T-helper 1 cell (primary cell): ENCODE results near the gene KIF5A.

ENCODE experiments used
- DNase-seq, 5 donors: peaks; one replicate each; pipeline ENCODE4 v3.0.0-alpha.2; 2012 to 2020

Gene KIF5A

DNA sequence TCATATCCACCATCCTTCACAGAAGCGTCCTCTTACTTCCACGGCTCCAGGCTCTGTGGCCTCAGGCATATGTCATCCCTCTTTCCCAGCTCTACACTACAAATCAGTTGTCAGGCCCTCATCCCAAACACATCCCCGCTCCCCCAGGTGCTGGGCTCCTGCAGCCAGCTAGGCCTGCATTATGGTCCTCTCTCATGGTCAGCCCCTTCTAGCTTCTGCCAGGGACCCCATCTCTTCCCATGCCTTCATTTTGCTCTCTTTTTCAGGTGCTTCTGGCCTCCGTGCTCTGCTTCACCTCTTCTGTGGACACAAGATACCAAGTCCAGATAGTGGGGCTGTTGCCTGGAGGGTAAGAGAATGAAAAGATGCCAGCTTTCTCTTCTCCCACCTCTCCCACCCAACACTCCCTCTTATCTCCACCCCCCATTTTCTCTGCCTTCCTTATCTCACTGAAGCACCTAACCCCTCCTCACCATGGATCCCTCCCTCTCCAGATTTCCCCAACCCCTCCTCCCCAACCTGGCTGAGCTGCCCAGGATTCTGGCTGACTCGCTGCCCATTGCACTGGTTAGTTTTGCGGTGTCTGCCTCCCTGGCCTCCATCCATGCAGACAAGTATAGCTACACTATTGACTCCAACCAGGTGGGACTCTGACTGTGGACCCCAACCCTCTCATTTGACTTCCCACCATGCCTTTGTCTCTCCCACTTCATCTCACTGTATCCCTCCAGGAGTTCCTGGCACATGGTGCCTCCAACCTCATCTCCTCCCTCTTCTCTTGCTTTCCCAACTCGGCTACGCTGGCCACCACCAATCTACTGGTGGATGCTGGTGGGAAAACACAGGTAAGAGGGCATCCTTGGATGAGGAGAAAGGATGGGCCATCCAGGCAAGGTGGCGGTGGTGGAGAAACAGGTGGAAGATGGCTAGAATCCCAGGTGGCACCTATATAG is 72.7 kb downstream of the KIF5A start:
- DNase-seq = no peak

DNA sequence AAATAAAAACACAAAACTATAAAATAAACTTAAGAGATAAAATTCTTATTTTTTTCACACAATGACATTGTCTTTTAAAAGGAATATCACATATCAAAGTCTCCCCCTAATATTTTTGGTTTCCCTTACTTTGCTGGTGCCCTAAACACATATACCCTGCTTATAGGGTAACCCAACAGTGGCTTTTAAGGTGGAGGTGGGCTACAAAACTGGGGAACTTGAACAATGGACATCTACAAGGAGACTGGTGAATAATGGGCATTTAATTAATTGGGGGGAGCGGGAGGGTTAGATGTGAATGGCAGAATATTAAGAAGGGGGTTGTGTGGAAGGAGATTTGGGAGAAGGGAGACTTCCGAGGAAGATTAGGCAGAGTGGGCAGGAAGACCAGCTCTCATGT is 73.5 kb downstream of the KIF5A start:
- no peak for DNase-seq

DNA sequence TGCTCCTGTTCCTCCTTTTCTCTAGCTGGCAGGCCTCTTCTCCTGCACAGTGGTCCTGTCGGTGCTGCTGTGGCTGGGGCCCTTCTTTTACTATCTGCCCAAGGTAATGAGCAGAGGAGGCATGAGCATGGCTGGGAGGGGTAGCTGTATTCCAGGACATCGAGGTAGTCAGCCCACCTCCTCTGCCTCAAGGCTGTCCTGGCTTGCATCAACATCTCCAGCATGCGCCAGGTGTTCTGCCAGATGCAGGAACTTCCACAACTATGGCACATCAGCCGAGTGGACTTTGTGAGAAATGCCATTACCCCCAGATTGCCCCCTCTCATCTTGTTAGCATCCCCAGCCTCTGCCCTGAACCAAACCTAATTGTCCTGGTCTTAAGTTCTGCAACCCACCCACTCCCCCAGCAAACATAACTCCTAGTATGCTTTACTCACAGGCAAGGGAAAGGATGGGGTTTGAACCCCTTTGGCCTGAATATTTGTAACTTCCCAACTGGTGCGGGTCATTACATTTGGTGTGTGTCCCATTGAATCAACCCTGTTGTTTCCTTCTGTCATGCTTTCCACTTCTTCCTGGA is 74.1 kb downstream of the KIF5A start:
- no peak for DNase-seq

DNA sequence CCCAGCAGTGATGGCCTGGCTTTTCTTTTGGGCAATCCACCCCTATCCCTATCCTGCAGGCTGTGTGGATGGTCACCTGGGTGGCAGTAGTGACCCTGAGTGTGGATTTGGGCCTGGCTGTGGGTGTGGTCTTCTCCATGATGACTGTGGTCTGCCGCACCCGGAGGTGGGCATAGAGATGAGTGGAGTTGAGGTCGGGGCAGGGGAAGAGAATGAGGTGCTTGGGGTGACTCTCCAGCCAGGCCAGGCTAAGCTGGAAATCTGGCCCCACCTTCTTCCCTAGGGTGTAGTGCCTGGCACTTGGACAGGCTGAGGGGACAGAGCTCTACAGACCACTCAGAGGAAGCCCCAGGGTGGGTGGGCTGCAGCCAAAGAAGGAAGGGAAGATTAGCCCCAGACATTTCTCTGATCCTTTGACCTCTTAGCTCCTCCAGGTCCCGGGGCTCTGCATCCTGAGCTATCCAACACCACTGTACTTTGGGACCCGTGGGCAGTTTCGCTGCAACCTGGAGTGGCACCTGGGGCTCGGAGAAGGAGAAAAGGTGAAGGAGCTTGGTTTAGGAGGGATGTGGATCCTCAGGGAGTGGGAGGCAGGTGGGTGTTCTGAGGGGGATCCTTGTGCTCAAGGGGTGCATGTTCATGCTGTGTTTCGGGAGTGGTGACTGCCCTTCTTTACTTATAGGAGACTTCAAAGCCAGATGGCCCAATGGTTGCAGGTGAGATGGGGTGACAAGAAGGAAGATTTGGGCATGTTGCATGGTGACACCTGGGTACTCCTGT is 74.8 kb downstream of the KIF5A start:
- no peak for DNase-seq

DNA sequence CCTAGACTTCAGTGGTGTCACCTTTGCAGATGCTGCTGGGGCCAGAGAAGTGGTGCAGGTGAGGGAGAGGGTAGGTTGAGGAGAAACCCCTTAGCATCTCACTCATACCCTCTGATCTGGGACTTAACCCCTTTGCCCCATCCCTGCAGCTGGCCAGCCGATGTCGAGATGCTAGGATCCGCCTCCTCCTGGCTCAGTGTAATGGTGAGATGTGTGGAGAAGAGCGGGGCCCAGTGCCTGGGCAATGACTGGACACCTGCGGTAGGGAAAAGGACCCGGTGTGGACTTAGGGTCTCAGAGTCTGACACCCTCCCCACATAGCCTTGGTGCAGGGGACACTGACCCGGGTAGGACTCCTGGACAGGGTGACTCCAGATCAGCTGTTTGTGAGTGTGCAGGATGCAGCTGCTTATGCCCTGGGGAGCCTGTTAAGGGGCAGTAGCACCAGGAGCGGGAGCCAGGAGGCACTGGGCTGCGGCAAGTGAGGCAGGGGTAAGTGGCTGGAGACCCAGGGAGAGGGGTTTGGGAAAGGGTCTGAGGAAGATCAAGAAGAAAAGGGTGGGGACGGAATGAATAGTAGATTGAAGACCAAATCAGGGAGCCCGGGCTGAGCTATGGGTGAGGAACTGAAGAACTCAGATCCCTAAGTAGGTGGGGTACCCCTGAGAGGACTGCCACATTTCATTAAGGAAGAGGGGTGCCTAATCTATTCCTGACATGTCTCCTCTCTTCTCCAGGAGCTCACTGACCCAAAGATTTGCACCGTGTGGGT is 75.6 kb downstream of the KIF5A start:
- DNase-seq = no peak

DNA sequence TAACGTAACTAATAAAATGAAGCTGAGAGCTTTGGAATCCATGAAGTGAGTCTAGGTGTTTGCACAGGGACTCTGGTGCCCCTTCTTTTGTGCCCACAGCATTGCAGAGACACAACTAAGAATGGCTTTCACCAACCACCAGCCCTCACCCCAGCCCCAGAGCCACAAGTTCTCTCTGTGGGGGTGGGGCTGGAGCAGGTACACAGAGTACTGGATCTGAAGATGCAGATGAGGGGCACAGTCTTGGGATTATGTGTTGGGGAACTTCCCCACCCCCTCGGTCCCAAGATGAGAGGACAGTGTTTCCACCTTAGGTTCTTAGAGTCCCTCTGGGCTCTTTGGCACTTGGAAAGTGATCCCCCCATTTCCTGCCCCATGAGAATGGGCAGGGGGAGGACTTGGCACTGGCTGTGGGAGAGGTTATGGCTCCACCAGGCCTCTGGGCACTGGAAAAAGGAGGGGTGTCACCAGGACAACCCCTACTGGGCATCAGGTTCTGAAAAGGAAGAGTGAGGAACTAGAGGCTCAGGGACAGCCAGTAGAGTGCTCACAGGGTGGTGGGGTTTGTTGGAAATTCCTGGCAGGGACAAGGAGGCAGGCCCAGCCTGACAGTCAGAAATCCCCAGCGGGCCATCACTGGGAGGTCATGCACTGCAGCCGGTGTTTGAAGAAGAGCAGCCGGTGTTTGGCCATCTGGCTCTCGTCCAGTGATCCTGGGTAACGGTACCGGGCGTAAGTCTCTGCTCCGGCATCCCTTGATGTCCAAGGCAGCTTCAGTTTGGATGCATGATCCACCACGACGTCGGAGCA is 76.5 kb downstream of the KIF5A start:
- DNase-seq = no peak

DNA sequence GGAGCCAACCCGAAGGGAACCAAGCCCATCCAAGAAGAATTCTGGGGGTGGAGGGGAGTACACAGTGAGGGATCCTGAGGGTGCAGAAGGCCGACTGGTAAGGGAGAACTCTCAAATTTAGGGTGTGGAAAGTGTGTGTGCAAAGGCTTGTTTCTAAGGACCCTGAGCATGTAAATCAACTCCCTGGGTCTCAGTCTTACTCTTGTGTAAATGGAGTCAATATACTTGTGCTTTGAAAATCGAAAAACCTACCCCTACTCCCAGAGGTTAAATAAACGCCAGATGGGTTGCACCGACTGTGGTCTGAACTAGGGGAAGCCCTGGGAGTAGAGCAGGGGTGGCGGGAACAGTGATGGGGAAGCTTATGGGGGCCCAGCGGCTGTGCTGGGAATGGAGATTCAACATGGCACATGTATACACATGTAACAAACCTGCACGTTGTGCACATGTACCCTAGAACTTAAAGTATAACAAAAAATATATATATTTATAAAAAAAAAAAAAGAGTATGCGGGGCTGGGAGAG is 77.1 kb downstream of the KIF5A start:
- no peak for DNase-seq

DNA sequence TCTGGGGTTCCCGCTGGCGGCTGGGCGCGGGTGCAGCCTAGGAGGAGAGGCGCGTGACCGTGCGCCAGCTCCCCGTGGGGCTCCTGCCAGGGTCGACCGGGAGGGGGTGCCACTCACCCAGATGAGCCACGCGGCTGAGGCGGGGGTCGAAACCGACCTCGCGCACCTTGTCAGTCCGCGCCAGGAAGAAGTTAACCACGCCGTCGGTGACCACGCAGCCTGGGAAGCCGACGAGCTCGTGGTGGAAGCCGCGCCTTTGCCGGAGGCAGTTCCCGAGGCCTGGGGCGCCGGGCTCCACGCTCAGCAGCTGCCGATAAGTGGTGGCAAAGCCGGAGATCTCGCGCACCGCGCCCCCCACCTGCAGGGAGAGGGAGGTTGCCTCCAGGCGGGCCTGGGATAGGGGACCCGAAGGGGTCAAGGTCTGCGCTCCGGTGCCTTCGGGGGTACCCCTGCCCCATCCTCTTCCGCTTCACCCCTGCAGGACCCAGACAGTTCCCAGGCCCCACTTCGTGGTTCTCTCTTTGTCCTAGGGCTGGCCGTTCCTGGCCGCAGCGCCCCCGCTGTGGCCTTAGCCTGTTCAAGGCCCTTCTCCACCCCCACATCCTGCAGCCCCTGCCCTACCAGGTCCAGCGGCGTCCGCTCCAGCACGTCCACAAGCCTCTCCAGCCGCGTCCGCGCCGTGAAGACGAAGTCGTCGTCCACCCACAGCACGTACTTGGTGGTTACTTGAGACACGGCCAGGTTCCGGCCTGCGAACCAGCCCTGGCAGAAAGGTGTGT is 77.8 kb downstream of the KIF5A start:
- DNase-seq = peak in 1 of 5 donors; percentile 25

DNA sequence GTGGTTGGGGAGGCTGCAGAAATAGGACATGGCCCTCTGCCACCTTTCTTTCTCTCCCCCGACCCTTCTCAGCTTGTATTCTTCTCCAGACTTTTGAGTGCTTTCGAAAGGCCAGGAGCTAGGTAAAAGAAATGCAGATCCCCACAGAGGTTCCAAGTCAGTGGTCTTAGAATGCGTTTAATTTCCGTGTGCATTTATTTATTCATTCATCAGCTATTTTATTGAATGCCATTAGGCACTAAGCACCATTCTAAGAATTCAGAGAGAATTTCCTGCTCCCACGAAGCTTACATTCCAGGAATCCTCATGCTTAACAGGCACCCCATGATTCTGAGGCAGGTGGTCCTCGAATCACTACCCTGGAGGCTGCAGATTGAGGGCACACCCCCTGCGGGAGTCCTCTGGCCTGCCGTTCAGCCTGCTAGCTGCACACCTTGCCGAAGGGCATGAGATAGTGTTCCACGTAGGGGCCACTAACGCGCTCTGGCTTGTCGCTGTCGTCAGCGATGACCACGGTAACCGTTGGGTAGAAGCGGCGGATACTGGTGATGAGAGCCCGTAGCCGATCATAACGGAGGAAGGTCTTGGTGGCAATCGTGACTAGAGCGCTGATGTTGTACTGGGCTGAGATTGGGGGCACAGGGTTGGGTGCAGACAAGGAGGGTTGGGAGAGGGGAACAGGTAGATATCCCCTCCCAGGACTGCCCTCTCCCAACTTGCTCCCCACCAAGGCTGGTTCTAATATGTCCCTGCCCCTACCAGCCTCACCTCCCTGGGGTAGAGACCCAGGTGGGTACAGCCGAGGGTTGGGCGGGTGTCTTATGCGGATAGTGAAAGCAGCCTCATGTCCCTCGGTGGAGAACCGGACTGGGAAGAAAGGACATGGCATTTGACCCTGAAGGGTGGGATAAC is 78.7 kb downstream of the KIF5A start:
- no peak for DNase-seq

DNA sequence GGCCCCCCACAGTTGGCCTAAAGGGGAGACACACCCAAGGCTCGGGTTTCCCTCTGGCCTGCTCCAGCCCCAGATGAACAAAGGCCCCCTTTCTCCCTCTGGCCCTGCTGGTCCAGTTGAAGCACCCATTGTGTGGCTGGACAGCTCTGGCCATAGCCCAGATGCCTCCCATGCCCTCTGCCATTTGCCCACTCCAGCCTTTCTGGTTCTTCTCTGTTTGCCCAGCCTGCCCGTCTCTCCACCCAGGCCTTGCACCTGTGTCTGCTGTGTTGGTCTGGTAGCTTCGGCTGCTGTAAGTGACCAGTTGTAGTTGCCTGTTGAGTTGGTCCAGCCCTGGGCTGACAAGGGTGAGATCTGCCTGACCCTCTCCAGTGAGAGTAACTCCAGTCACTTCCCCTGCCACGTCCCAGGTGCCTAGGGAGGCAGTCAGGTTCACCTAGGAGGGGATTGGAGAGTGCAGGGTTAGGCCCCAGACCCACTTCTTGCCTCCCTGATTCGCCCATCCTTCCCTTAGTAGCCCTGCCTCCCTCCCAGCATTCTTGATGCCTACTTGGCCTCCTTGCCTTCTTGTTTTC is 80.1 kb downstream of the KIF5A start:
- DNase-seq = no peak

DNA sequence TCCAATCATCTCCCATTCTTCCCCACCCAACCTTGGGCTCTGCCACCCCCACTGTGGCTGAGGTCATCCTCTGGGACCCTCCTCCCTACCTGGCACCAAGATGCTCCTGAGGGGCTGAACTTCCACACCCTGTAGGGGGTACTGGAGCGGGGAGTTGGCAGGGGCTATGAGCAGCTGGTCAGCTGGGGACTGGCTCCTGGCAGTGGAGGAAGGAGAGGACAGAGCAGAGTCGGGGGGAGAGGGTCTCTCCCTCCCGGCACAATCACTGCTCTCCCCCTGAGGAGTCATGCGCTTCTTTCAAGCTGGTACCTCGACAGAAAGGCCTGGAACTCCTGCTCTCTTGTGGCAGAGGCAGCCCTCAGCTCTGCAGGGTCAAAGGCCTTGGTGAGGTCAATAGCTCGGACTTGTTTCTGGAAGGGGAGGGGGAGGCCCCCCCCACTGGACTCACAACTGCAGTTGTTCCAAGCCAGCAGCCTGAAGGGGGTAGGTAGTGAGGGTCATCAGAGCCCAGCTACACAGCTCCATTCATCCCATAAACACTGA is 81.1 kb downstream of the KIF5A start:
- no peak for DNase-seq

DNA sequence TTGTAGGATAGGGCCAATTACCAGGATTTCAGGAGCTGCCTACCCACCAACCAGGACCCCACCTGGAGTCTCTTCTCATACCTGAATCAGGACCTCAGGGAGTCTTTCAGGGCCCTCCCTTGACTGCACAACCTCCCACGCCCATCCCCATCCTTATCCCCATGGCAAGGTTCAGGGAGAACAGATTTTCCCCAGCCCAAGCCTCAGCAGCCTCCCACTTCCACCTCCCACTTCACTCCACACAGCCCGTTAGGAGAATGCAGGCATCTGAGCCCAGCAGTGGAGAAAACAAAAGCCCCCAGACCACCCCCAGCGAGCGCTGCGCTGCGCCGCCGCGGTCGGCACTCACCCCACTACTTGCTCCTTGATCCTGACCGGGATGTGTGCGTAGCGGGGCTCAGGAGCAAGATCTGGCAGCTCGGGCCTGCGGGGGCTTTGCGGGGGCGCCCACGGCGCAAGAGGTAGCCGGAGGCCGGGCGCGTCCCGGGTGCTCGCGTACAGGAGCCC is 81.8 kb downstream of the KIF5A start:
- DNase-seq = no peak

DNA sequence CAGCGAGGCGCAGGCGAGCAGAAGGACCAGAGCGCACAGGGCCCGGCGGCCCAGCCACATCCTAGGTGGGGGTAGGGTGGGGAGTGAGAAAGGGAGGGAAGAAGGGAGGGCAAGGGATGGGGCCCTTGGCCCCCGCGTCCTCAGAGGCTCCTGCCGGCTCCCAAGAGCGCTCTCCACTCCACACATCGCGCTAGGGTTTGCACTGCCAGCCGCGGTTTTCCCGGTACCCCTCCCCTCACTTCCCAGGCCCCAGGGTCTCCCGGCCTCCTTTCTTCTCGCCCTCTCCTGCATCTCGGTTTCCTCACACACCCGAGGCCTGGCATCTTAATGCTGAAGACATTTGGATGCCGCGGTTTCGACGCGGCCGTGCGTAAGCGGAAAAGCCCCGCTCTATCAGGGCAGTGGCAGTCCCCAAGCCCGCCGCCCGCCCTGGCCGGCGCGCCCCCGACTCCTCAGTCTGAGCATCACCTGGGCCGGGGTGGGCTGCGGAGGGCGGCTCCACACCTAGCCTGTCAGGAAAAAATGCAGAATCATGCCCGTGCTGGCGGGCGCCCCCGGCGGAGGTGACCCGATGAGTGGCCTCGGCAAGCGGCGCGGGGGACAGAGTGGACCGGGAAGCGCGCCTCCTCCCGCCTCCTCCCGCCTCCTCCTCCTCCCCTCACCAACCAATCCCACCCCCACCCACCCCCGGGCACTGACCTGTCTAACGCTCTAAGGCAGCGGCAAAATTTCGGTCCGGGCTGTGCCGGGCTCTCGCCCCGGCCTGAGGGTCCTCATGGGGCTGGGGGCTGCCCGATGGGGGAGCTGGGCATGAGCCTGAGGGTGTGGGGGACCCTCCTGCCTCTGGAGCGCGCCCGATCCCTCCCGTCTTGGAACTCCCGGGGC is 82.5 kb downstream of the KIF5A start:
- DNase-seq = peak in 1 of 5 donors; percentile 33

DNA sequence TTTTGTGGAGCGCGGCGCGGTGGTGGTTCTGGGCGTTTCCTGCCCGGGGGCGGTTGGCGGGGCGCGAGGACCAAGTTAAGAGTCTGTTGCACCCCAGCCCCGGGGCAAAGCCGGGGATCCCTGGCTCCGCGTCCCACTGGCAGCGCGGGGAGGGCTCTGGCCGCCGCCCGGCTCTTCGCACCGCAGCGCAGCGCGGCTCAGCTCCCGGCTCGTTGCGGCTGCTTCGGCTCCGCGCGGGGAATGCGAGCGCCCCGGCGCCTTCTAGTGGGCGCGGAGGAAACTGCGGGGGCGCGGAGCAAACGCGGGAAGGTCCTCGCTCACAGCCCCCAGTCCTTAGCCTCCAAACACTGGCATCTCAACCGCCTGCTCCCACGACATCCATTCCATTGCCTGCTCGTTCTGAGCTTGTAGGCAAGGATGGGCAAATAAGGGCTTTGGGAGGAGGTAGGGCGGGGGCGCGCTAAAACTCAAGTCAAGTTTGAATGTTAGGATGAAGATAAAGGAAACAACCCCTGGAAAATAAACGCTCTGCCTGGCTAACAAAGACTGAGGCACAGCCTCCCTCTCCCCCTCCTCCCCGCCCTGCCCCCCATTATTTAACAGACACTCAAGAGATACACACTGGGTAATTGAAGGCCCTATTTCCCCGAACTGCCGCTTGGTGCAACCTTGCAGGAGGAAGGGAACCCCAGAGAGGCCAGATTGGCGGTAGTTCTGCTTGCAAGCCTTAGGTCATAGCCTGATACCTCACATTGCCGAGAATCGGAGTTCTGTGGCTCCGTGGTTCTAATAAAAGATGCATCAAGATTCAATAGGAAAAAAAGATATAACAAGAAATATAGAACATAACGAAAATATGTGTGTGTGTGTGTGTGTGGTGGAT is 83.4 kb downstream of the KIF5A start, which contains the start of gene B4GALNT1:
B4GALNT1 (minus strand) TSS at position 244 of the 883 bp plus-strand sequence. CDS start 1,069 bp downstream, outside the sequence.
- DNase-seq = peak in 4 of 5 donors; percentile 34 to 71 (median 53)
